HG03066 (cell line): ENCODE data around the gene C9orf72.

Experiments
- ATAC-seq: cut with Tn5 transposase; IDR thresholded peaks from one replicate; pipeline ENCODE4 v1.9.1; 2021; ENCODE audit warnings: low read depth; ENCODE audit not compliant: unreplicated experiment

C9orf72 gene

DNA sequence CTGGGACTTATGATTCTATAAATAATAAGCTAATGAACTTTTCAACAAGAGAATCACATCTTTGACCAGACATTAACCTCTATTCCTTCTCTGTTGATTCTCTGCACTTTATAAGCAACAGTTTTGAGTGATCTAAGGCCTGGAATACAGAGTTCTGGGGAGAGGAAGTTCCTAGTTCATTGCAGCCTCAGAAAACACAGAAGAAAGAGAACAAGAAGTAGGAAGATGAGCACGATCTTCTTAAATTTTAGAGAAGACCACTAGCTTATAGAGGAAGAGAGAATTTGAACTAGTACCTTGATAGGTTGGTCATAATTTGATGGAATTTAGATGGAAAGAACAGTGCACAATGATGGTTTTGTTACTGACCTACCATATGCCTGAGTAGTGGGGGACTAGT lies 8.5 kb upstream of the C9orf72 start:
- no peak for ATAC-seq

DNA sequence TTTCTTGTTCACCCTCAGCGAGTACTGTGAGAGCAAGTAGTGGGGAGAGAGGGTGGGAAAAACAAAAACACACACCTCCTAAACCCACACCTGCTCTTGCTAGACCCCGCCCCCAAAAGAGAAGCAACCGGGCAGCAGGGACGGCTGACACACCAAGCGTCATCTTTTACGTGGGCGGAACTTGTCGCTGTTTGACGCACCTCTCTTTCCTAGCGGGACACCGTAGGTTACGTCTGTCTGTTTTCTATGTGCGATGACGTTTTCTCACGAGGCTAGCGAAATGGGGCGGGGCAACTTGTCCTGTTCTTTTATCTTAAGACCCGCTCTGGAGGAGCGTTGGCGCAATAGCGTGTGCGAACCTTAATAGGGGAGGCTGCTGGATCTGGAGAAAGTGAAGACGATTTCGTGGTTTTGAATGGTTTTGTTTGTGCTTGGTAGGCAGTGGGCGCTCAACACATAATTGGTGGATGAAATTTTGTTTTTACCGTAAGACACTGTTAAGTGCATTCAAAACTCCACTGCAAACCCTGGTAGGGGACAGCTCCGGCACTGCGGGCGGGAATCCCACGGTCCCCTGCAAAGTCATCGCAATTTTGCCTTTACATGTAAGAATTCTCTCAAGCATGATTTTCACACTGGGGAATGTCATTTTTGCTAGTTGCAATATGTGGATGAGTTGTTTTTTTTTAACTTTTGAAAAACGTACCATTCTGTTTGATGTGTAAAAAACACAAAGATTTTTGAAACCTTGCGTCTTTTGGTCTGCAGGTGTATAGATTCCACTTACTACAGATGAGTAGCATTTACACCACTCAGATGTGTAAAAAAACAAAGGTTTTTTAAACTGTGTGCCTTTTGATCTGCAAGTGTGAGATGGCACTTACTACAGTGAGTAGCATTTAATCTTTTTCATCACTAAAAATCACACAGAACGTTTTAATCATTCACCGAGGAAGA lies 631 bp upstream of the C9orf72 start:
- peak; percentile 86 for ATAC-seq

DNA sequence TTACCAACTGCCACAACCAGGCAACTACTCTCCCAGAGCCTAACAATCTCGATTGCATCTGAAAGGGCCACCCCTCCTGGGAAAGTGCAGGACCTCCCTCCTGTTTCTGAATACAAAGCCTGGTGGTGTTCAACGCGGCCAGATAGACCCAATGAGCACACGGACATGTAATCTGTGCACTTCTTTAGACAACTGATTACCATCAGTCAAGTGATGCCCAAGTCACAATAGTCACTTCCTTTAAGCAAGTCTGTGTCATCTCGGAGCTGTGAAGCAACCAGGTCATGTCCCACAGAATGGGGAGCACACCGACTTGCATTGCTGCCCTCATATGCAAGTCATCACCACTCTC lies 739 bp downstream of the C9orf72 start:
- peak; percentile 31 for ATAC-seq

DNA sequence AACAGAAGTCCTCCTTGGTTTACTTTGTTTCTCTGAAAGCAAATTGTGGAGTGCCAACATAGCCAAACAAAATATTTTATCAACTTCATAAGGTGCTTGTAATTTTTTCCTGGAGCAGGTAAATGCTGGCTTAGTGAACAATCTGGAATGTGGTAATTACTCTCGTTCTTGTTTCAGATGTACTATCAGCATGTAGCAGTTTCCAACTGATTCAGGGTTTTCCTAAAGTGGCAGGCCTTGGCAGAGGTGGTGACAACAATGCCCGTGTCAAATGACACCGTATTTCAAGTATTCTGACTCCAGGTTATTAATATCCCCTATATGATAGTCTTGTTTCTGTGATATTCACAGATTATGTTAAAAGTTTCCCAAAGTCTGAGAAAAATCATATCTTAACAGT lies 1.2 kb downstream of the C9orf72 start:
- no peak for ATAC-seq

DNA sequence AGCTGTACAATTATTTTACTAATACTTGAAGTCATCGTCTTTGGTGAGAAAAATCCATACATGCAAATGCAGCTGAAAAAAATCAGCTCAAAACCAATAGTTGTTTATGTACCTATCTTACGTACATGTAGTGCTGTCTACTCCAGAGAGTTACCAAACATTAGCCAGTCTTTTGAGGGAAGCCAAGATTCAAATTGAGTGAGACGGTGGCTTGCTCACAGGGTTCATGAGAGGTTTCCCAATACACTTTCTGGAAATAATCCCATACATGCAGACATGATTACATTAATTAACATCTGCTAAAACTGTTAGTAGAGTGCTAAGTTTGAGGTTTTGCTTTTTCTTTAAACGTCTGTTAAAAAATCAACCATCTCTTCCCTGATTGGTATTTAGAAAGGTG lies 2.3 kb downstream of the C9orf72 start:
- no peak for ATAC-seq

DNA sequence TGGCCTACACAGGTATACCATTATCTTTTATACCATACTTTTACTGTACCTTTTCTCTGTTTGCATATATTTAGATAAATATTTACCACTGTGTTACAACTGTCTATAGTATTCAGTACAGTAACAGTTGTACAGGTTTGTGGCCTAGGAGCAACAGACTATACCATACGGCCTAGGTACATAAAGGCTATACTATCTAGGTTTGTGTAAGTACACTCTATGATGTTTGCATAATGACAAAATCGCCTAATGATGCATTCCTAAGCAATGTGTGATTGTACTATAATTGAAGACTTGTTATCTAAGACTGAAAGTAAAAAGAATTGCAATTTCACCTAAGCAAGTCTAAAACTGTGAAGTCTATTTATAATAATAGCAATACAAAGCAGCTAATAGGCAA lies 3.9 kb downstream of the C9orf72 start:
- no peak for ATAC-seq

DNA sequence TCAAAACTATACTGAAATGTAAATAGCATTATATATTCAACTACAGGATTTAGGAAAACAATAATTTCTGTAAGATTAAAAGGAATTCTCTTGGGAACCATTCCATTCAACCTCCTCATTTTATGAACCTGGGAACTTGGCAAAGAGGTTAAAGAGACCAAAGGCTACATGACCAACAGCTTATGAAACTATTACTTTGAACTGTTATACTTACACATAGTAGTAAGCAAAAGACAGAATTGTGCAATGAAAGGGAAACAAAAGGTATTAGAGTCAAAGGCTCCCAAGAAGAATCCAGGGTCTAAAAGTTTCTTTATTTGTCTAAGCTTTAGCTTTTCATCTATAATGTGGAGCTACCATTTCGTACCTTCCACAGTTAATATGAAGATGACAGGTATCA lies 7.2 kb downstream of the C9orf72 start:
- no peak for ATAC-seq

DNA sequence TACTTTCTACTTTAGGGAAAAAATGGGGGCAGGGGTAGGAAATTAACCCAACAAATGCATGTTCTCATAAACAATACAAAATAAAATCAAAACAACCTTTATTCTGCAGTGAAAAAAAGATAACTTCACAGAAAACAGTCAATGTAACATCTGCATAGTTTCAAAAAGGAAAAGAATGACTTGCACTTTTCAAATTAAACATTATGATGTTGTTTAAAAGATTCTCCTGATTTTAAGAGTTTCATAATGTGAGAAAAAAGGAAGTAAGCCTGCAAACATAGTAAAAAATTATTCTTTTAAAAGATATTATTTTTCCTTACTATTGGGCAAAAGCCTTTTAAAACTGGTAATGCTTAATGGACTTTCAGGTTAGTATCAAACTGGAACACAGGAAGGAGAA lies 7.6 kb downstream of the C9orf72 start:
- ATAC-seq, result no peak

DNA sequence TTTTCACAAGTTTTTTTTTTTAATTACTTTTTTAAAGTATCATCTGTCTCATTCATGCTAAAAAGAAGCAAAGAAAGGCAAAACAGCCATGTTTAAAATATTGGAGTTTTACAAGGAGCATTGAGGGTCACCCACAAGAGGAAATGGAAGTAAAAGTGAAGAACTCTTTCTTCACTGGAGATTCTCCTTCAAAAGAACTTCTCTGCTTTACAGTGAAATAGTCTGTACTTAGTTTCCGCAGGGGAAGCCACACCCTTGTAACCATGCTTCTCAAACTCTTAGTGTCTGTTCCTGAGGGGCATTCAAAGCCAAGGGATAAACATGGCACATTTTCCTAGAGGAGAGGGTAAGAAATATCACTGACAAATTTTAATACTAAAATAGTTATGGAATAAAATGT lies 8.6 kb downstream of the C9orf72 start:
- ATAC-seq, result no peak

DNA sequence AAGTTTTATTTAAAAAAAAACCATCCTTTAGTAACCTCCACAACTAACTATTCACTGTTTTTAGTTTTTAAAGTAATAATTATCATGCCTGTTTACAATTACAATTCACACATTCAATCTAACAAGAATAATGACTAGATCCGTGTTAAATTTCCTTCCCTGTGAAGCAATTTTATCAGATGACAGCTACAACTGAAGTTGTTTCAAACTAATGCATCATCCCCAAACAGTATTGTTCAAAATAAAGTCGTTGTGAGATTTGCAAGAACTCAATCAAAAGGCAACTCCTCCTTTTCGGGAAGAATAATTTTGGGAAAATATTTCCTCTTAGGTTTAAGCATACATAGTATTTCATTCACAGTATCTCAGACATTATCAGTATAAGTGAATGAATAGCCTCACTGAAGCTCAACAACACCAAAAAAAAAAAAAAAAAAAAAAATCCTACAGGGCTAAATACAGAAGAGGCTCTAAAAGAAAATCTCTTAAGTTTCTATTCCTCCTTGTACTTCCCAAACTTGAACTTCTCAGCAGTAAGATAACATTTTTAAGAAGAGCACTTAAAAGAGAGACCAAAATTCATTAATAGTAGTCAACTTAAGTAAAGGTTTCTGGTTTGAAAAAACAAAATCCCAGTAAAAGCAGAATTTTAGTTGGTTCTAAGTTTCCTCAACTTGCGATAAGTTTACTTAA lies 9.4 kb downstream of the C9orf72 start:
- ATAC-seq, result no peak

DNA sequence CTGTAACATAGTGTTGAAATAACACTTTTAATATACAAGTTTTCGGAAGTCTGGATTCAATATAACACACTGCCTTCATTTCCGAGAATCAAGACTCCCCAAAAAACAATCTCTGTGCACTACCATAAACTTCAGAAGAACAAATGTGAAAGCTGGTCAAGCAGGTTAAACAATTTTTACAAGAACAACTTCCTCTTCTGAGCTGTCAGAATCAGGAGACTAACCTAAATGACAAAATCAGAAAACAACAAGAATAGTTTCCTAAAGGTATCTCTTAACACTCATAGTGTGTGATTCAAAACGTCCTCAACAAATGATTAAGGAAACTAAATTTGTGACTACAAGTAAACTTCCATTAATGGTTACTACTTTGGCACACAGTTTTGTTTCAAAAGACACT lies 11.6 kb downstream of the C9orf72 start:
- no peak for ATAC-seq

DNA sequence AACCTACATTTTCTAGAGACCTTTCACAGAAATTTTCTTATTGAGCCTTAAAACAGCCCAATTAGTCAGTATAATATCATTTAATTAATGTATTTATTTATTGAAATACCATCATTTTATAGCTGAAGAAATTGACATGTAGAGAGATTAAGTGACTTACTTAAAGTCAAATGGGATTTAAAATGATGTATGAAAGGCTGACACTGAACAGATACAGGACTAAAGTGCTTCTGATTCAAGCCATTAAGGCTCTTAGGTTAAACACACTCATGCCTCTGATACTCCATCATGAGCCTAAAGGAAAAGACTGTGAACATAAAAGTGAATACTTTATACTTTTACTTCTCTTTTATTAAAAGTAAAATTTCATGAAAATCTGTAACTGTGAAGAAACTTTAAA lies 12.8 kb downstream of the C9orf72 start:
- no peak for ATAC-seq

DNA sequence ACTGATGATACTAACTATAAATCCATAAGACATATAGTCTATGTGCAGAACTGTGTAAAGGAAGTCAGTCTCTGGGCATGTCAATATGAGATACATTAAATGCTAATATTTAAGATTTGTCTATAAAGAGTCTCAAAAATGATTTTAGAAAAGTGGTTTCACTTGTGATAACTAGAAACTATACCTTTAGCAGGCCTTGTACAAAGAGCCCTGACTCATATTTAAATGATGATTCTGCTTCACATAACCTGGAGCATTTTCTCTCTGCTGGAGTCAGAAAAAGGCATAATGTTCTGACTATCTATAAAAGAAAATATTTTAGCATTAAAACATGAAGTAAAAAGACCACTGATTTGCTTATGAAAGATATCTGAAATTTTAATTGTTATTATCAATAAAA lies 15.0 kb downstream of the C9orf72 start:
- ATAC-seq, result no peak

DNA sequence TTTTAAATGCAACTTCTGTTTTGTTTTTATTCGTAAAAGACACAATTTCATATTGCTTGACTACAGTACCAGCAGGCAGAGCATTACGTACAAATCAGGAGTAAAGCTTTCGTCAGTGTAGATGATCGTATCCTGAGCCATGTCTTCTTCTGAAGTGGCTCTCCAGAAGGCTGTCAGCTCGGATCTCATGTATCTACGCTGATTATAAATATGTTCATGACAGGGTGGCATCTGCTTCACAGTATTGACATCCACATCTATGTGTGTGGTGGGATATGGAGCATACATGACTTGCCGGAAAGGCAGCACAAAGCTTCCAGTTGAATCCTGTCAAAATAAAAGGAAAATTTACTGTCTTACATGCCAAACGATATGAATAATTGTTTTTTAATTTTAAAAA lies 16.8 kb downstream of the C9orf72 start:
- no peak for ATAC-seq

DNA sequence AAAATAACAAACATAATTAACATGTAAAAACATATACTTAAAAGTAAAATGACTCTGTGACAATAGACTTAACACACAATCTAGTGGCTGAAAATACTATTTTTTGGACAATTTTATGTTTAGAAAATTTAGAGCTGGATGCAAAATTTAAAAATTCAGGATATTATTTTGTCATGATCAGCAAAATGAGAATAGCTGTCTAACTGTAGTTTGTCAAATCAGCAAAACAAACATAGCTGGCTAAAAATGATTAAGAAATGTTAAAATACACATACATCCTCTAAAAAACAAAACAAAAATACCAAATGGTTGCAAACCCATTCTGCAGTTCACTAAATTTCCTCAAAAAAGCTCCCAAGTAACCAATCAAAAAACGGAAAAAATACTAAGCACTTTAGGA lies 18.6 kb downstream of the C9orf72 start:
- no peak for ATAC-seq

DNA sequence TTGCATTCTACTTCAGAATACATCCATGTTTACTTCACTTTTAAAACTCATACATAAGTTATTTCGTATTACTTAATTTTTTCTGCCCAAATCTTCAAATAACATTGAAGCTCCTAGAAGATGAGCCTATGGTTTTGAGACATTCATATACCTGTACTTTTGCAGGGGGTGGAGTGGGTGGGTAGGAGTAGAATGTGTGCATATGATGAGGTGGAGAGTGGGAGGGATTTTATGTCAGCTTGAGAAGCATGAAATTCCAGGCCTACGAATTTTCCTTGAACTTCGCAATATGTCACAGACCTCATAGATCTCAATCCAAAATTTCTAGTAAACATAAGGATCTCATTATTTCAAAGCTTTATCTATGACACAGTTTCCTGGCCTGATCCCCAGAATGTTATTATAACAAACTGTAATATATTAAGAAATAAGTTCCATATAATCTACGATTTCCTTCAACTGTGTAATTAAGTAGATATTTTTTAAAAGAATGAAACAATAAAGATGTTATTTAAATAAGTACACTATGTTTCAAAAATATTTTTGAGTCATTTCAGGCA lies 24.0 kb downstream of the C9orf72 start:
- ATAC-seq, result no peak

DNA sequence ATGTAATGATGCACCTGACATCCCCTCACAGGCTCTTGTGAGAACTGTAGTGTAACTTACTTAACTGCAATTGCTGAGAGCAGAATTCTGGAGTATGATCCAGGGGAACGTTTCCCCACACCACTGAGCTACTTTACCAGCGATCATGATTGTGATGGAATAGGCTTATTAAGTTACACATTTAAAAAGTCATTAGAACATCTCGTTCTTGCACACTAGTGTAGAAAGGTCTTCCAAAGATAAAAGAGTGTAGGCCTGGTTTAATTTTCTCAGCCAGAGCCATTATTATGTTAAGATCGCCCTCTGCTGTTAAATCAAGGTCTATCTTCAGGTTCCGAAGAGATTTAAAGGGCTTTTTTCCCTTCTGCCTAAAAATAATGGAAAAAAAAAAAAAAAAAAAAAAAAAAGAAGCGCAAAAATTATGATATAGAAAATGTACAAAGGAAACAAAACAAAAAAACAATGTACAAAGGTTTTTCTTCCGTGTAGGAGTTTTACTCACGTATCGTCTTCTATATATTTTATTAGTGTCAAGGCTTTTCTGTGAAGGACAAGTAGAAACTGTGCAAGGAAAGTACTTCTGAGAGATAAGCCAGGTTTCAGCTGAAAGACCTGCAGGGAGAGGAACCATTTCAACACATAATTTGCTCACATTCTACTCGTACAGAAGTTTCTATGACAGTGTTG lies 25.1 kb downstream of the C9orf72 start:
- ATAC-seq, result no peak

DNA sequence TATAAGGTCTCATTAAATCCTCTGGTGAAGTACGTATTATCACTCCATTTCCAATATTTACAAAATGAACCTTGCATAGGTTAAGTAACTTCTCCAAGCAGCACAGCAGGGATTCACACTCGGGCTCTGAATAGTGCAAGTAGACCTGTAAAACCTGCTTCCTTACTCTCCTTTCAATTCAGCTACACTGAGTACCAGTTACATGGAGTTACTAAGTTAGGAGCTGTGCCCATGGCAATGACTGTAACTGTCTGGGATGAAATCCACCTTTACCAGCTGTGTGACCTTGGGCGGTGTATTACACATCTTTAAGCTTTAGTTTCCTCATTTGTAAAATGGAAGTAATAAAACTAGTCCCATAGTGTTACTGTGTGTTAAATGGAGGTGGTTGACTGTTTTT lies 27.8 kb downstream of the C9orf72 start:
- no peak for ATAC-seq

DNA sequence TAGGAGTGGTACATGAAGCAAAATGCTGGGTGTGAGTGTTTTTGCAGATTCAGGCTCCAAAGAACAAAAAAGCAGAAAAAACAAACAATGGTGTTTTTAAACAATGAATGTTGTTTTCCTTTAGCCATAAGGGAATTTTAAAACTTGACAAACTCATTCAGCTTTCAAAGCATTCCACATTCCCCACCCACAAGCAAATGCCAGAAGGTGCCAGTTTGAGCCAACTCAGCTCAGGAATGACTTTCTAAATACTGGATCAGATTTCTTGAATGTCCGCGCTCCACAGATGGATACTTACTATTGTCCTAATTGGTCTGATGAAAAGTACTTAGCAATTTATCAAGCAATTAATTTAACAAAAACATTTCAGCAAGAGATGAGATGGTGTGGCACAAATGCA lies 30.8 kb downstream of the C9orf72 start:
- ATAC-seq, result no peak

DNA sequence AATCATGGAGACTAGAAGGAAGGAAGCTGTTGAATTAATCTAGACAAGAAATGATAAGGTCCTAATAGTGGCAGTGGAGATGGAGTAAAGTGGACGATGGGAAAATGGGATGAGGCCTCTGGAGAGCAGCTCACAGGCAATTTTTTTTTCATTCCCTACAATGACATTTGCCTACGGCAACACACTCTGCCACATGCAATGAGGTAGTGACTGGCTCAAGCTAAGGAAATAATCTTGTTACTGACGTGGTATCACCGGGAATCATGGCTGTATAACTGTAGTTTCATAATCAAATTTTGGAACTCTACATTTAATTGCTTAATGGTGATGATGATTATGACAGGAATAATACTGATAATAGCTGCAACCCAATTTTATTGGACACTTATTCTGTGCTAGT lies 31.5 kb downstream of the C9orf72 start:
- ATAC-seq, result no peak

DNA sequence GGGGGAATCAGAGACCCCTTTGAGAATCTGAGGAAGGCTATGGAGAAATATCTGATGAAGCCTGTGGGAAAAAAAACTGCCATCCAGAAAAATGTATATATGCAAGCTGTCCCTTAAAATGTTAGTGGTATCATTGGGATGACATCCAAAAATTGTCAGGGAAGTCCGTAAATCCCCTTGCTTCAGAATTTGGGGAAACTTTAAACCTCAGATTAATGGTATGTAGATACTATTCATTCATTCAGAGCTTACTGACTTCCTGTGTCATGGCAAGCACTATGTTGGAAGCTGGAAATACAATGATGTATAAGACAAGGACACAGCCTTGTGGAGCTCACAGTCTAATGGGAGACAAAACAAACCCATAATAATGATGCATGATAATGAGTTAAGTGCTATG lies 32.8 kb downstream of the C9orf72 start:
- ATAC-seq, result no peak
